K562 (cell line): Measurements from ENCODE around the gene ARPC2. TPM values are rescaled to one million over a fixed set of nuclear protein-coding genes. Genes with fewer than 3 reads are reported as not detected.

Source experiments
- FOSL1 ChIP-seq: fragments of 200-800 bp; sonication (Bioruptor generic); conservative IDR thresholded peaks from 2 replicates; pipeline ENCODE4 v1.6.1; 2016; ENCODE audit warnings: missing genetic modification characterization, missing compliant biosample characterization
- HDAC1 ChIP-seq, 2 experiments: fragments of 450-650 bp; IDR thresholded peaks; 2 replicates each; pipeline ENCODE4 v1.6.1; 2016 to 2017; ENCODE audit warnings: inconsistent platforms in 1 of 2, mild to moderate bottlenecking in 1 of 2, moderate library complexity in 1 of 2
- HEY1 ChIP-seq: fragments of 250-450 bp; sonication (Bioruptor Pico); IDR thresholded peaks from 2 replicates; pipeline ENCODE4 v1.5.0; 2020; ENCODE audit warnings: mild to moderate bottlenecking, moderate library complexity, borderline replicate concordance
- HNRNPLL ChIP-seq: fragments of 200-400 bp; formaldehyde crosslinking; IDR thresholded peaks from 2 replicates; pipeline ENCODE4 v1.6.1; 2017; ENCODE audit warnings: low read length, low read depth, mild to moderate bottlenecking; ENCODE audit not compliant: poor library complexity, severe bottlenecking
- NFIC ChIP-seq: fragments of 450-650 bp; IDR thresholded peaks from 2 replicates; pipeline ENCODE4 v1.6.1; 2017; ENCODE audit warnings: mild to moderate bottlenecking, inconsistent platforms
- NONO ChIP-seq, 2 experiments: fragments of 200-400 bp in 1 of 2; fragments of 450-650 bp in 1 of 2; formaldehyde crosslinking in 1 of 2; IDR thresholded peaks; 2 replicates each; pipeline ENCODE4 v1.6.1; 2017; ENCODE audit warnings: low read depth in 2 of 2, mild to moderate bottlenecking in 2 of 2, moderate library complexity in 2 of 2, low read length in 1 of 2
- NUFIP1 ChIP-seq: fragments of 450-650 bp; IDR thresholded peaks from 2 replicates; pipeline ENCODE4 v1.6.1; 2018; ENCODE audit not compliant: partially characterized antibody
- PHB2 ChIP-seq: fragments of 450-650 bp; IDR thresholded peaks from 2 replicates; pipeline ENCODE4 v1.6.1; 2017; ENCODE audit warnings: low read depth
- POLR2B ChIP-seq: fragments of 450-650 bp; IDR thresholded peaks from 2 replicates; pipeline ENCODE4 v1.6.1; 2018; ENCODE audit warnings: low read depth; ENCODE audit not compliant: partially characterized antibody
- PURB ChIP-seq: sonication (generic); formaldehyde crosslinking; IDR thresholded peaks from 2 replicates; pipeline ENCODE4 v1.9.0; 2021; ENCODE audit warnings: low read depth, mild to moderate bottlenecking, missing genetic modification reagents
- SIN3A ChIP-seq, 2 experiments: fragments of 150-350 bp in 1 of 2; IDR thresholded peaks; 2 replicates each; pipeline ENCODE4 v1.6.1; 2011 to 2016; ENCODE audit warnings: borderline replicate concordance in 2 of 2, low read depth in 2 of 2, low read length in 2 of 2, mild to moderate bottlenecking in 2 of 2, moderate library complexity in 2 of 2; ENCODE audit not compliant: control insufficient read depth in 1 of 2
- SNRNP70 ChIP-seq: fragments of 200-400 bp; formaldehyde crosslinking; optimal IDR thresholded peaks from 2 replicates; pipeline ENCODE3; 2017; ENCODE audit warnings: low read depth, low read length
- TAF1 ChIP-seq: IDR thresholded peaks from 2 replicates; pipeline ENCODE4 v1.6.1; 2011; ENCODE audit warnings: mild to moderate bottlenecking, low read length, moderate library complexity; ENCODE audit not compliant: insufficient read depth, control insufficient read depth, severe bottlenecking; ENCODE audit errors: extremely low read depth
- TCF7 ChIP-seq: sonication (generic); IDR thresholded peaks from 2 replicates; pipeline ENCODE4 v1.6.1; 2016; ENCODE audit warnings: antibody characterized with exemption, borderline replicate concordance
- ZNF280A ChIP-seq: fragments of 450-650 bp; IDR thresholded peaks from 2 replicates; pipeline ENCODE4 v1.6.1; 2018; ENCODE audit warnings: mild to moderate bottlenecking, low read depth; ENCODE audit not compliant: partially characterized antibody
- ZNF282 ChIP-seq: sonication (generic); formaldehyde crosslinking; IDR thresholded peaks from 2 replicates; pipeline ENCODE4 v1.8.1; 2023; ENCODE audit warnings: missing genetic modification reagents
- ZNF507 ChIP-seq: conservative IDR thresholded peaks from 2 replicates; pipeline ENCODE4 v1.6.1; 2017; ENCODE audit warnings: missing genetic modification characterization, missing compliant biosample characterization
- ZNF830 ChIP-seq: fragments of 250-450 bp; sonication (Bioruptor Pico); IDR thresholded peaks from 2 replicates; pipeline ENCODE4 v1.5.0; 2021; ENCODE audit warnings: mild to moderate bottlenecking
- polyA plus RNA-seq, 8 experiments: library from polyadenylated mRNA; depleted of rRNA in 4 of 8; stranded (reverse) in 5 of 8; unstranded in 3 of 8; fragments of >200 nt; fragmentation: Nextera tagmentation in 2 of 8; fragmentation: Illumina TruSeq in 1 of 8; extraction: Ambion mirVana in 2 of 8; extraction: Trizol in 1 of 8; gene quantifications; 2 replicates each; pipeline versions ENCODE4 v1.2.1 to v1.2.3, GENCODE V29; 2011 to 2014; ENCODE audit warnings: inconsistent platforms in 1 of 8, missing spikeins in 1 of 8
- total RNA-seq, 7 experiments: library from RNA; depleted of rRNA in 6 of 7; stranded (reverse); fragments of >200 nt in 6 of 7; fragmentation: Illumina TruSeq in 2 of 7; extraction: Trizol in 2 of 7; gene quantifications; 2 replicates each; pipeline versions ENCODE4 v1.2.1 to v1.2.3, GENCODE V29; 2011 to 2021; ENCODE audit warnings: low replicate concordance in 1 of 7
- TF ChIP-seq, protein P1 (sequence below): fragments of 450-650 bp; IDR thresholded peaks from 2 replicates; pipeline ENCODE4 v1.6.1; 2014; ENCODE audit warnings: low read depth, mild to moderate bottlenecking, moderate library complexity, borderline replicate concordance
- TF ChIP-seq, protein P2 (sequence below): fragments of 200-800 bp; sonication (Bioruptor generic); IDR thresholded peaks from 2 replicates; pipeline ENCODE4 v1.6.1; 2017; ENCODE audit warnings: missing genetic modification characterization, missing compliant biosample characterization
- TF ChIP-seq, protein P3 (sequence below): fragments of 450-650 bp; IDR thresholded peaks from 2 replicates; pipeline ENCODE4 v1.6.1; 2016; ENCODE audit warnings: borderline replicate concordance

The ARPC2 gene
- total and polyA plus RNA-seq, 9 of the 15 experiments (the other 6 are each of a cell fraction or from before 2014, with no cell fraction given), result 81.9 to 187 (median 103) TPM

- TF ChIP-seq SIN3A (IDR thresholded peaks at IDR 0.05; ENCODE audit: borderline replicate concordance in 2 of 2, control insufficient read depth in 1 of 2, low read depth in 2 of 2, low read length in 2 of 2) (peak in 1 of 2 experiments; percentile 56; a peak in 1 of 4 replicates), HNRNPLL (peak; percentile 97), NUFIP1 (peak; percentile 26), ZNF507 (no peak), TAF1 (peak; percentile 81), ZNF280A (no peak), ZNF282 (CRISPR knock-in tag) (no peak), NFIC (peak; percentile 43; the same call in 1 of the 2 replicates), FOSL1 (tag) (no peak), NONO (IDR thresholded peaks at IDR 0.05; ENCODE audit: low read depth in 2 of 2, low read length in 1 of 2) (peak in 1 of 2 experiments; percentile 50; a peak in 1 of 4 replicates), TCF7 (no peak), HEY1 (CRISPR knock-in tag) (no peak), PHB2 (no peak), POLR2B (peak; percentile 83), SNRNP70 (no peak), HDAC1 (IDR thresholded peaks at IDR 0.05) (peak in 1 of 2 experiments; percentile 63; a peak in 1 of 4 replicates), ZNF830 (CRISPR knock-in tag) (no peak), PURB (no peak)
- TF ChIP-seq, protein P1, sequence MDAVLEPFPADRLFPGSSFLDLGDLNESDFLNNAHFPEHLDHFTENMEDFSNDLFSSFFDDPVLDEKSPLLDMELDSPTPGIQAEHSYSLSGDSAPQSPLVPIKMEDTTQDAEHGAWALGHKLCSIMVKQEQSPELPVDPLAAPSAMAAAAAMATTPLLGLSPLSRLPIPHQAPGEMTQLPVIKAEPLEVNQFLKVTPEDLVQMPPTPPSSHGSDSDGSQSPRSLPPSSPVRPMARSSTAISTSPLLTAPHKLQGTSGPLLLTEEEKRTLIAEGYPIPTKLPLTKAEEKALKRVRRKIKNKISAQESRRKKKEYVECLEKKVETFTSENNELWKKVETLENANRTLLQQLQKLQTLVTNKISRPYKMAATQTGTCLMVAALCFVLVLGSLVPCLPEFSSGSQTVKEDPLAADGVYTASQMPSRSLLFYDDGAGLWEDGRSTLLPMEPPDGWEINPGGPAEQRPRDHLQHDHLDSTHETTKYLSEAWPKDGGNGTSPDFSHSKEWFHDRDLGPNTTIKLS, result 0 out of 2 replicates have a peak, but pooled peaks have one; percentile 28
- TF ChIP-seq, protein P2, sequence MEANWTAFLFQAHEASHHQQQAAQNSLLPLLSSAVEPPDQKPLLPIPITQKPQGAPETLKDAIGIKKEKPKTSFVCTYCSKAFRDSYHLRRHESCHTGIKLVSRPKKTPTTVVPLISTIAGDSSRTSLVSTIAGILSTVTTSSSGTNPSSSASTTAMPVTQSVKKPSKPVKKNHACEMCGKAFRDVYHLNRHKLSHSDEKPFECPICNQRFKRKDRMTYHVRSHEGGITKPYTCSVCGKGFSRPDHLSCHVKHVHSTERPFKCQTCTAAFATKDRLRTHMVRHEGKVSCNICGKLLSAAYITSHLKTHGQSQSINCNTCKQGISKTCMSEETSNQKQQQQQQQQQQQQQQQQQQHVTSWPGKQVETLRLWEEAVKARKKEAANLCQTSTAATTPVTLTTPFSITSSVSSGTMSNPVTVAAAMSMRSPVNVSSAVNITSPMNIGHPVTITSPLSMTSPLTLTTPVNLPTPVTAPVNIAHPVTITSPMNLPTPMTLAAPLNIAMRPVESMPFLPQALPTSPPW, result peak; percentile 72
- TF ChIP-seq, protein P3, sequence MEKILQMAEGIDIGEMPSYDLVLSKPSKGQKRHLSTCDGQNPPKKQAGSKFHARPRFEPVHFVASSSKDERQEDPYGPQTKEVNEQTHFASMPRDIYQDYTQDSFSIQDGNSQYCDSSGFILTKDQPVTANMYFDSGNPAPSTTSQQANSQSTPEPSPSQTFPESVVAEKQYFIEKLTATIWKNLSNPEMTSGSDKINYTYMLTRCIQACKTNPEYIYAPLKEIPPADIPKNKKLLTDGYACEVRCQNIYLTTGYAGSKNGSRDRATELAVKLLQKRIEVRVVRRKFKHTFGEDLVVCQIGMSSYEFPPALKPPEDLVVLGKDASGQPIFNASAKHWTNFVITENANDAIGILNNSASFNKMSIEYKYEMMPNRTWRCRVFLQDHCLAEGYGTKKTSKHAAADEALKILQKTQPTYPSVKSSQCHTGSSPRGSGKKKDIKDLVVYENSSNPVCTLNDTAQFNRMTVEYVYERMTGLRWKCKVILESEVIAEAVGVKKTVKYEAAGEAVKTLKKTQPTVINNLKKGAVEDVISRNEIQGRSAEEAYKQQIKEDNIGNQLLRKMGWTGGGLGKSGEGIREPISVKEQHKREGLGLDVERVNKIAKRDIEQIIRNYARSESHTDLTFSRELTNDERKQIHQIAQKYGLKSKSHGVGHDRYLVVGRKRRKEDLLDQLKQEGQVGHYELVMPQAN, result peak; percentile 26; the same call in 1 of the 2 replicates
Observed at GRCh38 chr2:218216674-218217359, at the start of gene ARPC2 (continued).
